HCT116 (cell line): ENCODE results near the gene THAP3. TPM values are rescaled to one million over a fixed set of nuclear protein-coding genes. Genes with fewer than 3 reads are reported as not detected.

ENCODE experiments used
- ATAC-seq: fragments of 200-7000 bp; cut with Tn5 transposase; 2 replicates; pipeline ENCODE4 v1.9.1; 2020; ENCODE audit warnings: mild to moderate bottlenecking, moderate library complexity
- BruUV-seq: library from RNA; stranded (reverse); fragments of 400-500 nt; replicated peaks from 2 replicates; lab custom pipeline; 2021; lab: Mats Ljungman, UMichigan
- CTCF ChIA-PET: fragments of 300-600 bp; sonication (Branson Sonifier 250); formaldehyde crosslinking; loops from one replicate; lab custom pipeline; 2021; ENCODE audit warnings: antibody characterized with exemption; lab: Charles Lee
- POLR2A ChIA-PET: fragments of 300-600, 350-600 bp; sonication (Branson Sonifier 250); formaldehyde crosslinking; loops from one replicate; lab custom pipeline; 2021; ENCODE audit warnings: antibody characterized with exemption; lab: Charles Lee
- RAD21 ChIA-PET, 2 experiments: fragments of 300-600 bp; sonication (Branson Sonifier 250); formaldehyde crosslinking; loops; one replicate each; lab custom pipeline; 2023; ENCODE audit warnings: low total read pairs in 2 of 2; ENCODE audit not compliant: uncharacterized antibody in 2 of 2, unreplicated experiment in 2 of 2, low non-redundant PET in 1 of 2; lab: Charles Lee
- DNase-seq: peaks from one replicate; pipeline ENCODE4 v3.0.0-alpha.2; 2010; ENCODE audit warnings: low read depth, low spot score
- H2AFZ ChIP-seq: fragments of 200-600 bp; shearing (Covaris generic), sonication (generic); 2 replicates; pipeline ENCODE4 v1.6.1; 2017; ENCODE audit warnings: low read depth, mixed run types, mixed read lengths, antibody characterized with exemption, low read length; ENCODE audit not compliant: poor library complexity, severe bottlenecking
- H3K27ac ChIP-seq: 2 replicates; pipeline ENCODE4 v1.5.1; 2012; ENCODE audit warnings: low read depth, low read length
- H3K27me3 ChIP-seq: fragments of 200-600 bp; sonication (generic); 2 replicates; pipeline ENCODE4 v1.6.1; 2016; ENCODE audit warnings: mixed run types, low read length, mixed read lengths; ENCODE audit not compliant: insufficient read depth
- H3K36me3 ChIP-seq, 2 experiments: fragments of 200-500 bp in 1 of 2; fragments of 200-600 bp in 1 of 2; sonication (Bioruptor generic) in 1 of 2; sonication (generic) in 1 of 2; 2 replicates each; pipeline versions ENCODE4 v1.5.1 to v1.6.1; 2014 to 2016; ENCODE audit warnings: low read length in 2 of 2, inconsistent platforms in 1 of 2, mixed read lengths in 1 of 2, mixed run types in 1 of 2; ENCODE audit not compliant: insufficient read depth in 2 of 2, control insufficient read depth in 1 of 2
- H3K4me1 ChIP-seq, 2 experiments: fragments of 200-600 bp in 1 of 2; sonication (generic) in 1 of 2; 2 replicates each; pipeline versions ENCODE4 v1.5.1 to v1.6.1; 2012 to 2017; ENCODE audit warnings: low read length in 2 of 2, inconsistent platforms in 1 of 2, mild to moderate bottlenecking in 1 of 2, mixed read lengths in 1 of 2, mixed run types in 1 of 2, moderate library complexity in 1 of 2; ENCODE audit not compliant: insufficient read depth in 2 of 2, control insufficient read depth in 1 of 2
- H3K4me2 ChIP-seq: fragments of 200-600 bp; sonication (generic); 2 replicates; pipeline ENCODE4 v1.6.1; 2017; ENCODE audit warnings: mixed run types, low read length, mixed read lengths
- H3K4me3 ChIP-seq, 2 experiments: fragments of 200-600 bp in 1 of 2; sonication (generic) in 1 of 2; replicated peaks in 1 of 2; 2 replicates each; pipeline ENCODE4 v1.5.1; 2011 to 2016; ENCODE audit warnings: low read length in 2 of 2, control low read depth in 1 of 2, low read depth in 1 of 2, mild to moderate bottlenecking in 1 of 2, mixed read lengths in 1 of 2, mixed run types in 1 of 2
- H3K79me2 ChIP-seq: fragments of 200-600 bp; sonication (generic); 2 replicates; pipeline ENCODE4 v1.6.1; 2017; ENCODE audit warnings: mild to moderate bottlenecking, mixed run types, low read length, moderate library complexity, mixed read lengths; ENCODE audit not compliant: insufficient read depth
- H3K9ac ChIP-seq: fragments of 200-600 bp; sonication (generic); 2 replicates; pipeline ENCODE4 v1.6.1; 2016; ENCODE audit warnings: low read length, mixed read lengths
- H3K9me2 ChIP-seq: fragments of 200-600 bp; sonication (generic), shearing (Covaris generic); 2 replicates; pipeline ENCODE4 v1.6.1; 2017; ENCODE audit warnings: mixed run types, mild to moderate bottlenecking, moderate library complexity; ENCODE audit not compliant: insufficient read depth
- H3K9me3 ChIP-seq, 2 experiments: fragments of 200-500 bp in 1 of 2; fragments of 200-600 bp in 1 of 2; sonication (Bioruptor generic) in 1 of 2; sonication (generic) in 1 of 2; 2 replicates each; pipeline ENCODE4 v1.6.1; 2014 to 2017; ENCODE audit warnings: low read length in 2 of 2, mixed read lengths in 2 of 2, inconsistent platforms in 1 of 2, low read depth in 1 of 2, mild to moderate bottlenecking in 1 of 2, mixed run types in 1 of 2, moderate library complexity in 1 of 2; ENCODE audit not compliant: control insufficient read depth in 1 of 2, insufficient read depth in 1 of 2
- H4K20me1 ChIP-seq: fragments of 200-600 bp; sonication (generic), shearing (Covaris generic); 2 replicates; pipeline ENCODE4 v1.6.1; 2017; ENCODE audit warnings: mixed run types, mild to moderate bottlenecking, moderate library complexity; ENCODE audit not compliant: insufficient read depth
- ATF3 ChIP-seq: IDR thresholded peaks from 2 replicates; pipeline ENCODE4 v1.6.1; 2012
- CEBPB ChIP-seq: IDR thresholded peaks from 2 replicates; pipeline ENCODE4 v1.6.1; 2012; ENCODE audit warnings: low read depth
- CTCF ChIP-seq, 3 experiments: fragments of 200-600 bp in 1 of 3; sonication (generic) in 1 of 3; IDR thresholded peaks in 2 of 3; conservative IDR thresholded peaks in 1 of 3; 2 replicates each; pipeline ENCODE4 v1.5.1; 2012 to 2017; ENCODE audit warnings: low read depth in 2 of 3, low read length in 2 of 3, antibody characterized with exemption in 1 of 3, borderline replicate concordance in 1 of 3, control low read depth in 1 of 3, mild to moderate bottlenecking in 1 of 3, mixed read lengths in 1 of 3, mixed run types in 1 of 3, moderate library complexity in 1 of 3; ENCODE audit not compliant: insufficient read depth in 1 of 3
- FOSL1 ChIP-seq: IDR thresholded peaks from 2 replicates; pipeline ENCODE4 v1.6.1; 2012; ENCODE audit warnings: low read depth
- JUND ChIP-seq: IDR thresholded peaks from 2 replicates; pipeline ENCODE4 v1.6.1; 2012
- MAX ChIP-seq: IDR thresholded peaks from 2 replicates; pipeline ENCODE4 v1.6.1; 2012
- POLR2AphosphoS5 ChIP-seq: IDR thresholded peaks from 2 replicates; pipeline ENCODE4 v1.6.1; 2011; ENCODE audit warnings: mild to moderate bottlenecking, low read depth, low read length, moderate library complexity
- TCF7L2 ChIP-seq: IDR thresholded peaks from 2 replicates; pipeline ENCODE4 v1.7.0; 2011; ENCODE audit warnings: borderline replicate concordance, inconsistent platforms; ENCODE audit not compliant: insufficient read depth, insufficient read length; ENCODE audit errors: extremely low read depth
- YY1 ChIP-seq: IDR thresholded peaks from 2 replicates; pipeline ENCODE4 v1.6.1; 2011; ENCODE audit warnings: low read length, low read depth, moderate library complexity, mild to moderate bottlenecking; ENCODE audit not compliant: insufficient replicate concordance; ENCODE audit errors: extremely low read depth
- ZFX ChIP-seq: fragments of 450-650 bp; IDR thresholded peaks from 2 replicates; pipeline ENCODE4 v1.6.1; 2017
- ZNF274 ChIP-seq: fragments of 200-500 bp; sonication (Bioruptor generic); IDR thresholded peaks from 2 replicates; pipeline ENCODE4 v1.6.1; 2014; ENCODE audit warnings: mild to moderate bottlenecking, low read depth, low read length, inconsistent platforms
- intact Hi-C: fragments of 100-400 bp; cut with micrococcal nuclease; formaldehyde crosslinking; loops from 2 replicates; pipeline ENCODE4 v1.10.0; 2022
- total RNA-seq: library from RNA; stranded (reverse); gene quantifications from one replicate; pipeline ENCODE4 v1.2.1, GENCODE V29; 2021; ENCODE audit not compliant: unreplicated experiment

Gene THAP3
- total RNA-seq, 1 experiment from 2014 or later, result 23.1 TPM

- ATAC-seq (no peak), DNase-seq (no peak)
- peaks cover 0 to 7% of the 10 kb centered on the region in 2 experiments; a peak in 2 of 4 replicates for H3K4me1 ChIP-seq
- peaks cover 13 to 21% of the 10 kb centered on the region in 2 experiments; a peak in 3 of 4 replicates for H3K36me3 ChIP-seq
- H3K4me2 ChIP-seq, result no peak overlapping the region
- no peak overlapping the region for H3K4me3 ChIP-seq
- no peaks in the 10 kb centered on the region for H4K20me1 ChIP-seq
- H3K9ac ChIP-seq, result no peak overlapping the region
- POLR2A ChIA-PET, result no interaction called here
- no peak overlapping the region for H2AFZ ChIP-seq
- no TSS peak for BruUV-seq
- H3K79me2 ChIP-seq, result peaks cover 29% of the 10 kb centered on the region
- no peaks in the 10 kb centered on the region for H3K27me3 ChIP-seq
- RAD21 ChIA-PET, result interaction anchor here in 1 of 2 experiments (0.6 kb wide), 1 partner anchor 26 kb away, joined by 3 read pairs; no protein-coding TSS in a partner anchor
- intact Hi-C loops, result no loop called here
- CTCF ChIA-PET, result no interaction called here
- H3K27ac ChIP-seq, result no peak overlapping the region
- TF ChIP-seq POLR2AphosphoS5 (no peak), YY1 (no peak), ATF3 (no peak), JUND (no peak), MAX (no peak), CTCF (IDR thresholded peaks at IDR 0.05 in 2 of 3, conservative IDR thresholded peaks at IDR 0.05 in 1 of 3; ENCODE audit: borderline replicate concordance in 1 of 3, insufficient read depth in 1 of 3, low read depth in 2 of 3, low read length in 2 of 3) (no peak), FOSL1 (no peak), ZFX (no peak), ZNF274 (no peak), CEBPB (no peak), TCF7L2 (no peak)
- TF ChIP-seq, all 23 proteins: peak for 0
- Histone ChIP-seq H3K9me2 (no peaks in the 10 kb centered on the region), H3K9me3 (no peaks in the 10 kb centered on the region)
Observed at GRCh38 chr1:6630027-6630426, 5.4 kb downstream of the THAP3 start.
